PC-3 (cell line): ENCODE data around the gene WNK4. TPM values are rescaled to one million over a fixed set of nuclear protein-coding genes. Genes with fewer than 3 reads are reported as not detected.

Source experiments
- ATAC-seq: fragments of 200-7000 bp; cut with Tn5 transposase; 2 replicates; pipeline ENCODE4 v1.9.1; 2020; ENCODE audit warnings: mild to moderate bottlenecking, moderate library complexity
- BruUV-seq: library from RNA; stranded (reverse); fragments of 400-500 nt; replicated peaks from 2 replicates; lab custom pipeline; 2021; lab: Mats Ljungman, UMichigan
- CTCF ChIA-PET: fragments of 300-600 bp; sonication (Branson Sonifier 250); formaldehyde crosslinking; loops from one replicate; lab custom pipeline; 2022; ENCODE audit warnings: antibody characterized with exemption; lab: Charles Lee
- POLR2A ChIA-PET: fragments of 300-600 bp; sonication (Branson Sonifier 250); formaldehyde crosslinking; loops from one replicate; lab custom pipeline; 2022; ENCODE audit warnings: antibody characterized with exemption; ENCODE audit not compliant: unreplicated experiment; lab: Charles Lee
- DNase-seq: peaks from one replicate; pipeline ENCODE4 v3.0.0-alpha.2; 2015
- H2AFZ ChIP-seq: fragments of 300-600 bp; sonication (generic); 2 replicates; pipeline ENCODE4 v1.6.0; 2016; ENCODE audit warnings: antibody characterized with exemption, low read length
- H3F3A ChIP-seq: fragments of 300-600 bp; sonication (generic); one replicate; pipeline ENCODE4 v1.6.0; 2017; ENCODE audit warnings: antibody characterized with exemption, low read length, control low read depth, mild to moderate bottlenecking; ENCODE audit not compliant: unreplicated experiment
- H3K27ac ChIP-seq: fragments of 300-600 bp; sonication (generic); 2 replicates; pipeline ENCODE4 v1.5.1; 2016; ENCODE audit warnings: mild to moderate bottlenecking, low read length
- H3K27me3 ChIP-seq: fragments of 300-600 bp; sonication (generic); 2 replicates; pipeline ENCODE4 v1.6.1; 2016; ENCODE audit warnings: low read length, mixed read lengths
- H3K36me3 ChIP-seq: fragments of 300-600 bp; sonication (generic); 2 replicates; pipeline ENCODE4 v1.6.1; 2016; ENCODE audit warnings: low read depth, mixed run types, low read length, mixed read lengths
- H3K4me1 ChIP-seq: fragments of 300-600 bp; sonication (generic); 2 replicates; pipeline ENCODE4 v1.5.1; 2016; ENCODE audit warnings: low read length; ENCODE audit not compliant: insufficient read depth
- H3K4me2 ChIP-seq: fragments of 300-600 bp; sonication (generic); 2 replicates; pipeline ENCODE4 v1.6.0; 2016; ENCODE audit warnings: low read length
- H3K4me3 ChIP-seq: fragments of 300-600 bp; sonication (generic); 2 replicates; pipeline ENCODE4 v1.5.1; 2016; ENCODE audit warnings: mild to moderate bottlenecking, low read length, mixed read lengths
- H3K79me2 ChIP-seq: fragments of 300-600 bp; sonication (generic); 2 replicates; pipeline ENCODE4 v1.6.1; 2017; ENCODE audit warnings: low read length, mixed read lengths
- H3K9ac ChIP-seq: fragments of 300-600 bp; sonication (generic); 2 replicates; pipeline ENCODE4 v1.6.0; 2016; ENCODE audit warnings: mild to moderate bottlenecking, low read length
- H3K9me2 ChIP-seq: fragments of 300-600 bp; sonication (generic); replicated peaks from 2 replicates; pipeline ENCODE4 v1.6.1; 2016; ENCODE audit warnings: mixed run types, low read length, mixed read lengths
- H3K9me3 ChIP-seq: fragments of 300-600 bp; sonication (generic); 2 replicates; pipeline ENCODE4 v1.6.1; 2016; ENCODE audit warnings: low read length, mixed read lengths
- H4K20me1 ChIP-seq: fragments of 300-600 bp; sonication (generic); 2 replicates; pipeline ENCODE4 v1.6.1; 2016; ENCODE audit warnings: low read length, mixed read lengths
- CTCF ChIP-seq: fragments of 300-600 bp; sonication (generic); conservative IDR thresholded peaks from 2 replicates; pipeline ENCODE4 v1.5.1; 2017; ENCODE audit warnings: antibody characterized with exemption, low read depth, mild to moderate bottlenecking, low read length
- EZH2 ChIP-seq: fragments of 300-600 bp; sonication (generic); IDR thresholded peaks from one replicate; pipeline ENCODE4 v1.6.1; 2017; ENCODE audit warnings: antibody characterized with exemption, mild to moderate bottlenecking, low read length; ENCODE audit not compliant: unreplicated experiment
- EZH2phosphoT487 ChIP-seq: fragments of 300-600 bp; sonication (generic); IDR thresholded peaks from 2 replicates; pipeline ENCODE4 v1.6.1; 2018; ENCODE audit warnings: mild to moderate bottlenecking, antibody characterized with exemption, low read length, borderline replicate concordance
- intact Hi-C: fragments of 100-400 bp; cut with micrococcal nuclease; formaldehyde crosslinking; loops from 2 replicates; pipeline ENCODE4 v1.9.0; 2023
- total RNA-seq: library from RNA; depleted of rRNA; stranded (reverse); fragments of >200 nt; gene quantifications from 2 replicates; pipeline ENCODE4 v1.2.3, GENCODE V29; 2014

WNK4 gene
- total RNA-seq, 1 experiment from 2014 or later: 13.0 TPM

- peaks cover 39% of the 10 kb centered on the region for H3K79me2 ChIP-seq
- no TSS peak for BruUV-seq
- no peak overlapping the region for H3K4me3 ChIP-seq
- H4K20me1 ChIP-seq: no peaks in the 10 kb centered on the region
- H3K9ac ChIP-seq: no peak overlapping the region
- peaks cover 2% of the 10 kb centered on the region; the same call in 1 of the 2 replicates for H3K36me3 ChIP-seq
- no peak for DNase-seq
- TF ChIP-seq CTCF (no peak), EZH2 (no peak), EZH2phosphoT487 (no peak)
- H3K4me1 ChIP-seq: peaks cover 12% of the 10 kb centered on the region
- H3K9me2 ChIP-seq: no peaks in the 10 kb centered on the region
- no peak for ATAC-seq
- H2AFZ ChIP-seq: no peak overlapping the region
- H3K9me3 ChIP-seq: no peaks in the 10 kb centered on the region
- no peak overlapping the region for H3K27ac ChIP-seq
- H3K4me2 ChIP-seq: no peak overlapping the region
- CTCF ChIA-PET: no interaction called here
- no peaks in the 10 kb centered on the region for H3K27me3 ChIP-seq
- intact Hi-C loops: no loop called here
- POLR2A ChIA-PET: no interaction called here
- no peaks in the 10 kb centered on the region for H3F3A ChIP-seq
Measured at GRCh38 chr17:42830971-42831370, 50.6 kb downstream of the WNK4 start.

GRCh38 chr17:42832213-42832933 is 52.0 kb downstream of the WNK4 start:
- POLR2A ChIA-PET: interaction anchor here (0.5 kb wide), 1 partner anchor 228 kb away, joined by 8 read pairs; no protein-coding TSS in a partner anchor
- peak overlapping the region; percentile 75 for H3K27ac ChIP-seq
- no peaks in the 10 kb centered on the region for H3K9me2 ChIP-seq
- intact Hi-C loops: no loop called here
- no peaks in the 10 kb centered on the region for H3F3A ChIP-seq
- peak; percentile 27 for DNase-seq
- CTCF ChIA-PET: interaction anchor here (0.6 kb wide), 1 partner anchor 530 kb away, joined by 3 read pairs; no protein-coding TSS in a partner anchor
- H3K4me3 ChIP-seq: peak overlapping the region; percentile 96
- H2AFZ ChIP-seq: peak overlapping the region; percentile 89
- no peaks in the 10 kb centered on the region for H3K27me3 ChIP-seq
- peaks cover 4% of the 10 kb centered on the region for H3K36me3 ChIP-seq
- no peaks in the 10 kb centered on the region for H3K9me3 ChIP-seq
- no TSS peak for BruUV-seq
- H3K4me2 ChIP-seq: peak overlapping the region; percentile 92
- peaks cover 12% of the 10 kb centered on the region for H3K4me1 ChIP-seq
- H4K20me1 ChIP-seq: no peaks in the 10 kb centered on the region
- TF ChIP-seq EZH2 (no peak), EZH2phosphoT487 (no peak), CTCF (no peak)
- ATAC-seq: peak; percentile 24
- peak overlapping the region; percentile 99 for H3K9ac ChIP-seq
- peaks cover 45% of the 10 kb centered on the region for H3K79me2 ChIP-seq
